DMS 273 (cell line): ENCODE measurements around the gene USP44.
"Not testable (repeated sequence)": the region's sequence is repeated elsewhere in the genome, so short reads cannot be mapped to it uniquely, and the experiment has no call there.

Experiments used
- DNase-seq: peaks from one replicate; lab custom pipeline; 2025; ENCODE audit not compliant: unreplicated experiment; lab: John Stamatoyannopoulos, UW

USP44 gene

GRCh38 chr12:95511977-95512376, 39.3 kb downstream of the USP44 start:
- DNase-seq, result no peak

GRCh38 chr12:95509300-95509699, 42.0 kb downstream of the USP44 start:
- no peak for DNase-seq

- no peak for DNase-seq
Measured at GRCh38 chr12:95506707-95507523, 44.4 kb downstream of the USP44 start.

GRCh38 chr12:95505039-95505438, 46.2 kb downstream of the USP44 start:
- no peak for DNase-seq

- no peak for DNase-seq
Measured at GRCh38 chr12:95504140-95504539, 47.1 kb downstream of the USP44 start.

- no peak for DNase-seq
Measured at GRCh38 chr12:95499772-95500171, 51.5 kb downstream of the USP44 start.

GRCh38 chr12:95498968-95499367, 52.3 kb downstream of the USP44 start:
- DNase-seq, result no peak

- no peak for DNase-seq
Measured at GRCh38 chr12:95497031-95497430, 54.2 kb downstream of the USP44 start.

GRCh38 chr12:95495433-95495832, 55.8 kb downstream of the USP44 start:
- DNase-seq, result no peak

- no peak for DNase-seq
Measured at GRCh38 chr12:95494888-95495287, 56.4 kb downstream of the USP44 start.

GRCh38 chr12:95492462-95492861, 58.8 kb downstream of the USP44 start:
- DNase-seq, result no peak

- DNase-seq, result no peak
Measured at GRCh38 chr12:95487024-95487423, 64.3 kb downstream of the USP44 start.

- no peak for DNase-seq
Measured at GRCh38 chr12:95484524-95484923, 66.8 kb downstream of the USP44 start.

GRCh38 chr12:95482564-95482963, 68.7 kb downstream of the USP44 start:
- DNase-seq, result not testable (repeated sequence)

GRCh38 chr12:95481888-95482287, 69.4 kb downstream of the USP44 start:
- DNase-seq, result no peak

GRCh38 chr12:95481072-95481471, 70.2 kb downstream of the USP44 start:
- no peak for DNase-seq

GRCh38 chr12:95480230-95480629, 71.0 kb downstream of the USP44 start:
- DNase-seq, result no peak

- DNase-seq, result no peak
Measured at GRCh38 chr12:95474660-95474958, 76.7 kb downstream of the USP44 start.

- peak; percentile 96 for DNase-seq
Measured at GRCh38 chr12:95473884-95474659, 77.2 kb downstream of the USP44 start, which contains the start of gene METAP2. TSS of gene METAP2 (plus strand) at chr12:95474152. CDS start at chr12:95474180, 28 bp downstream.

- peak; percentile 63 for DNase-seq
Measured at GRCh38 chr12:95473231-95473883, 77.9 kb downstream of the USP44 start.

- DNase-seq, result no peak
Measured at GRCh38 chr12:95470300-95470699, 81.0 kb downstream of the USP44 start.
